ENCODE results near the gene MITF.

DNA sequence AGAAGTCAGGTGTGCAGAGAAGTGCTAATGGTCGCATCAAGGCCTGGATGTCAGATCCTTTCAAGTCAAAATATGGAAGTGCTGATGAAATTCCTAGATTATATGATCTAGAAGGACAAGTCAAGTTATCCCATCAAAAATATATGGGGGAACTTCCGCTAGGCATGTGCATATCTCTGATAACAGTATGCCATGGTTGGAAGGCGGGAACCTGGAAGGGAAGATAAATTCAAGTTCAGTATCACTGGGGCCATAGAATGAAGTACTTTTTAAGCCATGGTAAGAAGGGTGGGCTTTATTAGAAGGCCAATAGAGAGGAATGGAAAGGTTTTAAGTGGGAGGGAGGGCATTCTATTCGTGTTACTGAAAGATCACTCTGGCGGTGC lies 38.3 kb downstream of the MITF start:
- TF ChIP-seq, protein P1, sequence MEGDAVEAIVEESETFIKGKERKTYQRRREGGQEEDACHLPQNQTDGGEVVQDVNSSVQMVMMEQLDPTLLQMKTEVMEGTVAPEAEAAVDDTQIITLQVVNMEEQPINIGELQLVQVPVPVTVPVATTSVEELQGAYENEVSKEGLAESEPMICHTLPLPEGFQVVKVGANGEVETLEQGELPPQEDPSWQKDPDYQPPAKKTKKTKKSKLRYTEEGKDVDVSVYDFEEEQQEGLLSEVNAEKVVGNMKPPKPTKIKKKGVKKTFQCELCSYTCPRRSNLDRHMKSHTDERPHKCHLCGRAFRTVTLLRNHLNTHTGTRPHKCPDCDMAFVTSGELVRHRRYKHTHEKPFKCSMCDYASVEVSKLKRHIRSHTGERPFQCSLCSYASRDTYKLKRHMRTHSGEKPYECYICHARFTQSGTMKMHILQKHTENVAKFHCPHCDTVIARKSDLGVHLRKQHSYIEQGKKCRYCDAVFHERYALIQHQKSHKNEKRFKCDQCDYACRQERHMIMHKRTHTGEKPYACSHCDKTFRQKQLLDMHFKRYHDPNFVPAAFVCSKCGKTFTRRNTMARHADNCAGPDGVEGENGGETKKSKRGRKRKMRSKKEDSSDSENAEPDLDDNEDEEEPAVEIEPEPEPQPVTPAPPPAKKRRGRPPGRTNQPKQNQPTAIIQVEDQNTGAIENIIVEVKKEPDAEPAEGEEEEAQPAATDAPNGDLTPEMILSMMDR (IDR thresholded peaks at IDR 0.05 in 2 of 3, conservative IDR thresholded peaks at IDR 0.05 in 1 of 3; ENCODE audit: borderline replicate concordance in 1 of 3, insufficient read depth in 1 of 3, low read depth in 2 of 3, low read length in 2 of 3), result no peak
- TF ChIP-seq SIN3A (IDR thresholded peaks at IDR 0.05; ENCODE audit: low read depth) (no peak), EZH2phosphoT487 (IDR thresholded peaks at IDR 0.05; ENCODE audit: borderline replicate concordance) (no peak), EZH2 (IDR thresholded peaks at IDR 0.05) (no peak), POLR2A (IDR thresholded peaks at IDR 0.05; ENCODE audit: borderline replicate concordance, extremely low read depth, insufficient read depth, insufficient read length) (no peak), POLR2AphosphoS5 (IDR thresholded peaks at IDR 0.05; ENCODE audit: low read depth, low read length) (no peak), TCF7L2 (IDR thresholded peaks at IDR 0.05; ENCODE audit: borderline replicate concordance, extremely low read depth, insufficient read depth, insufficient read length) (no peak)

Data from HCT116 (cell line).